Tibial nerve (tissue), 4 donors: ENCODE results near the gene SPATA1.

Source experiments
- EP300 ChIP-seq, 2 donors: sonication (generic); formaldehyde crosslinking; IDR thresholded peaks; one replicate each; pipeline ENCODE4 v1.6.1; 2017; ENCODE audit warnings: antibody characterized with exemption in 2 of 2, mild to moderate bottlenecking in 1 of 2
- POLR2A ChIP-seq, 2 donors: fragments of 450-650 bp; IDR thresholded peaks; one replicate each; pipeline ENCODE4 v1.6.1; 2017; ENCODE audit warnings: antibody characterized with exemption in 2 of 2, mild to moderate bottlenecking in 2 of 2, moderate library complexity in 2 of 2
- TF ChIP-seq, protein P1 (sequence below), 5 experiments: fragments of 200-600 bp in 3 of 5; fragments of 450-650 bp in 2 of 5; sonication (generic) in 3 of 5; IDR thresholded peaks; one replicate each; pipeline ENCODE4 v1.5.1; 2016 to 2019; ENCODE audit warnings: antibody characterized with exemption in 5 of 5, mild to moderate bottlenecking in 3 of 5, moderate library complexity in 2 of 5

DNA sequence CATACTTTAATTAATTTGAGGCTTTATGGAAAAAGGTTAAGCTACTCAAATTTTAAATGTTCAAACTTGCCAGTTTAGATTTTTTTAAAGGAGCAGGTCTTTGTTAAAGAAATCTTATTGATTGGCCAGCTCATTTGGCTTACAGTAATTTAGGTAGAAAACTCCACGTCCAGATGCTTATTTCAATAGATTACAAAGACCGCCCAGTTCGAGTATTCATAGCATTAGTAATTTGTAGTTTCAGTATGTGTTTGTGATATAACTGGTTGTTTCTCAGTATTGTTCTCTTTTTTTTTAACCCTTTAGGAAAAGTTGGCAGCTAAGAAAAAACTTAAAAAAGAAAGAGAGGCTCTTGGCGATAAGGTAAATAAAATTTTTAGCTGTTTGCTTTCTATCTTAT, 25.5 kb upstream of the SPATA1 start:
- no peak for TF ChIP-seq EP300 (IDR thresholded peaks at IDR 0.05)
- TF ChIP-seq, protein P1, sequence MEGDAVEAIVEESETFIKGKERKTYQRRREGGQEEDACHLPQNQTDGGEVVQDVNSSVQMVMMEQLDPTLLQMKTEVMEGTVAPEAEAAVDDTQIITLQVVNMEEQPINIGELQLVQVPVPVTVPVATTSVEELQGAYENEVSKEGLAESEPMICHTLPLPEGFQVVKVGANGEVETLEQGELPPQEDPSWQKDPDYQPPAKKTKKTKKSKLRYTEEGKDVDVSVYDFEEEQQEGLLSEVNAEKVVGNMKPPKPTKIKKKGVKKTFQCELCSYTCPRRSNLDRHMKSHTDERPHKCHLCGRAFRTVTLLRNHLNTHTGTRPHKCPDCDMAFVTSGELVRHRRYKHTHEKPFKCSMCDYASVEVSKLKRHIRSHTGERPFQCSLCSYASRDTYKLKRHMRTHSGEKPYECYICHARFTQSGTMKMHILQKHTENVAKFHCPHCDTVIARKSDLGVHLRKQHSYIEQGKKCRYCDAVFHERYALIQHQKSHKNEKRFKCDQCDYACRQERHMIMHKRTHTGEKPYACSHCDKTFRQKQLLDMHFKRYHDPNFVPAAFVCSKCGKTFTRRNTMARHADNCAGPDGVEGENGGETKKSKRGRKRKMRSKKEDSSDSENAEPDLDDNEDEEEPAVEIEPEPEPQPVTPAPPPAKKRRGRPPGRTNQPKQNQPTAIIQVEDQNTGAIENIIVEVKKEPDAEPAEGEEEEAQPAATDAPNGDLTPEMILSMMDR (IDR thresholded peaks at IDR 0.05) = no peak
- TF ChIP-seq POLR2A (IDR thresholded peaks at IDR 0.05) = no peak
